IPS-18c (cell line): ENCODE data around the gene CFLAR.
"Not testable (repeated sequence)": the region's sequence is repeated elsewhere in the genome, so short reads cannot be mapped to it uniquely, and the experiment has no call there.

Experiments used
- H3K4me3 ChIP-seq: 2 replicates; pipeline ENCODE4 v1.7.0; 2013; ENCODE audit warnings: low read depth, mild to moderate bottlenecking, low read length, moderate library complexity; ENCODE audit not compliant: insufficient read depth
- H3K9me3 ChIP-seq: one replicate; pipeline ENCODE4 v1.6.1; 2013; ENCODE audit warnings: mild to moderate bottlenecking, low read length, moderate library complexity; ENCODE audit not compliant: control insufficient read depth, insufficient read depth

The CFLAR gene

GRCh38 chr2:201157694-201158093 lies 41.7 kb downstream of the CFLAR start:
- no peaks in the 10 kb centered on the region for H3K9me3 ChIP-seq
- no peak overlapping the region for H3K4me3 ChIP-seq

- no peaks in the 10 kb centered on the region for H3K9me3 ChIP-seq
- H3K4me3 ChIP-seq, result no peak overlapping the region
These were observed 42.4 kb downstream of the CFLAR start for GRCh38 chr2:201158111-201158929.

GRCh38 chr2:201164166-201164565 lies 48.2 kb downstream of the CFLAR start:
- H3K9me3 ChIP-seq, result peaks cover 7% of the 10 kb centered on the region
- H3K4me3 ChIP-seq, result no peak overlapping the region

GRCh38 chr2:201167546-201167945 lies 51.6 kb downstream of the CFLAR start:
- H3K4me3 ChIP-seq, result no peak overlapping the region
- peaks cover 7% of the 10 kb centered on the region for H3K9me3 ChIP-seq

GRCh38 chr2:201168496-201168895 lies 52.5 kb downstream of the CFLAR start:
- not testable (repeated sequence) for H3K9me3 ChIP-seq, H3K4me3 ChIP-seq

GRCh38 chr2:201171259-201171814 lies 55.4 kb downstream of the CFLAR start:
- Histone ChIP-seq H3K4me3 (no peak overlapping the region), H3K9me3 (peaks cover 5% of the 10 kb centered on the region)

GRCh38 chr2:201172279-201172678 lies 56.3 kb downstream of the CFLAR start:
- H3K4me3 ChIP-seq, result no peak overlapping the region
- H3K9me3 ChIP-seq, result peaks cover 5% of the 10 kb centered on the region

GRCh38 chr2:201174687-201175086 lies 58.7 kb downstream of the CFLAR start:
- Histone ChIP-seq H3K9me3 (peaks cover 4% of the 10 kb centered on the region), H3K4me3 (no peak overlapping the region)

- peaks cover 4% of the 10 kb centered on the region for H3K9me3 ChIP-seq
- no peak overlapping the region for H3K4me3 ChIP-seq
These were observed 60.1 kb downstream of the CFLAR start for GRCh38 chr2:201176081-201176481.

- Histone ChIP-seq H3K4me3 (no peak overlapping the region), H3K9me3 (peaks cover 4% of the 10 kb centered on the region)
These were observed 64.0 kb downstream of the CFLAR start for GRCh38 chr2:201180010-201180409.

GRCh38 chr2:201182650-201183364 lies 66.8 kb downstream of the CFLAR start, which contains the start of gene CASP10:
Gene CASP10, plus strand, starts transcription at chr2:201183141. Its CDS starts 2,637 bp downstream, at chr2:201185778.
- Histone ChIP-seq H3K9me3 (peaks cover 4% of the 10 kb centered on the region), H3K4me3 (peak within 1 kb of the TSS; percentile 32; the same call in 1 of the 2 replicates)

- H3K4me3 ChIP-seq, result peak overlapping the region; percentile 32; the same call in 1 of the 2 replicates
- H3K9me3 ChIP-seq, result peaks cover 4% of the 10 kb centered on the region
These were observed 67.4 kb downstream of the CFLAR start for GRCh38 chr2:201183365-201183727.

- H3K9me3 ChIP-seq, H3K4me3 ChIP-seq: not testable (repeated sequence)
These were observed 67.9 kb downstream of the CFLAR start for GRCh38 chr2:201183835-201184234.

GRCh38 chr2:201184248-201184647 lies 68.3 kb downstream of the CFLAR start:
- not testable (repeated sequence) for H3K9me3 ChIP-seq, H3K4me3 ChIP-seq

GRCh38 chr2:201185863-201186262 lies 69.9 kb downstream of the CFLAR start:
- Histone ChIP-seq H3K9me3 (no peaks in the 10 kb centered on the region), H3K4me3 (no peak overlapping the region)

- Histone ChIP-seq H3K4me3 (no peak overlapping the region), H3K9me3 (no peaks in the 10 kb centered on the region)
These were observed 71.0 kb downstream of the CFLAR start for GRCh38 chr2:201186982-201187381.

GRCh38 chr2:201188449-201188848 lies 72.5 kb downstream of the CFLAR start:
- H3K4me3 ChIP-seq, result no peak overlapping the region

More at GRCh38 chr2:201188449-201188848, 72.5 kb downstream of the CFLAR start:
- no peaks in the 10 kb centered on the region for H3K9me3 ChIP-seq
